ENCODE measurements around the gene NTM.

Gene NTM

GRCh38 chr11:132260636-132261035 lies 890.2 kb downstream of the NTM start:
- DNase-seq (ENCODE audit: low spot score), result no peak

GRCh38 chr11:132263241-132263640 lies 892.8 kb downstream of the NTM start:
- DNase-seq (ENCODE audit: low spot score), result no peak

- no peak for DNase-seq (ENCODE audit: low spot score)
Measured at GRCh38 chr11:132263875-132264274, 893.5 kb downstream of the NTM start.

- no peak for DNase-seq (ENCODE audit: low spot score)
Measured at GRCh38 chr11:132264616-132265015, 894.2 kb downstream of the NTM start.

- no peak for DNase-seq (ENCODE audit: low spot score)
Measured at GRCh38 chr11:132278801-132279574, 908.6 kb downstream of the NTM start.

GRCh38 chr11:132284048-132284447 lies 913.6 kb downstream of the NTM start:
- DNase-seq (ENCODE audit: low spot score), result no peak

GRCh38 chr11:132284611-132285010 lies 914.2 kb downstream of the NTM start:
- no peak for DNase-seq (ENCODE audit: low spot score)

- no peak for DNase-seq (ENCODE audit: low spot score)
Measured at GRCh38 chr11:132285631-132286030, 915.2 kb downstream of the NTM start.

- DNase-seq (ENCODE audit: low spot score), result no peak
Measured at GRCh38 chr11:132286106-132286505, 915.7 kb downstream of the NTM start.

GRCh38 chr11:132288036-132288435 lies 917.6 kb downstream of the NTM start:
- DNase-seq (ENCODE audit: low spot score), result no peak

- no peak for DNase-seq (ENCODE audit: low spot score)
Measured at GRCh38 chr11:132289590-132290256, 919.3 kb downstream of the NTM start.

GRCh38 chr11:132293586-132293985 lies 923.2 kb downstream of the NTM start:
- DNase-seq (ENCODE audit: low spot score), result no peak

- DNase-seq (ENCODE audit: low spot score), result no peak
Measured at GRCh38 chr11:132296946-132297610, 926.7 kb downstream of the NTM start.

GRCh38 chr11:132298357-132298756 lies 927.9 kb downstream of the NTM start:
- no peak for DNase-seq (ENCODE audit: low spot score)

- DNase-seq (ENCODE audit: low spot score), result no peak
Measured at GRCh38 chr11:132300283-132300682, 929.9 kb downstream of the NTM start.

- DNase-seq (ENCODE audit: low spot score), result no peak
Measured at GRCh38 chr11:132301465-132301864, 931.0 kb downstream of the NTM start.

GRCh38 chr11:132301900-132302299 lies 931.5 kb downstream of the NTM start:
- DNase-seq (ENCODE audit: low spot score), result no peak

- no peak for DNase-seq (ENCODE audit: low spot score)
Measured at GRCh38 chr11:132307309-132308020, 937.0 kb downstream of the NTM start.

- DNase-seq (ENCODE audit: low spot score), result no peak
Measured at GRCh38 chr11:132310390-132311375, 940.3 kb downstream of the NTM start.

GRCh38 chr11:132311703-132312102 lies 941.3 kb downstream of the NTM start:
- no peak for DNase-seq (ENCODE audit: low spot score)

- DNase-seq (ENCODE audit: low spot score), result no peak
Measured at GRCh38 chr11:132312161-132312560, 941.7 kb downstream of the NTM start.

All from CD4-positive, alpha-beta T cell treated with Interleukin-6 at 100 ng/mL for 8 hours (primary cell).